ENCODE results near the gene PARVG.

Gene PARVG

DNA sequence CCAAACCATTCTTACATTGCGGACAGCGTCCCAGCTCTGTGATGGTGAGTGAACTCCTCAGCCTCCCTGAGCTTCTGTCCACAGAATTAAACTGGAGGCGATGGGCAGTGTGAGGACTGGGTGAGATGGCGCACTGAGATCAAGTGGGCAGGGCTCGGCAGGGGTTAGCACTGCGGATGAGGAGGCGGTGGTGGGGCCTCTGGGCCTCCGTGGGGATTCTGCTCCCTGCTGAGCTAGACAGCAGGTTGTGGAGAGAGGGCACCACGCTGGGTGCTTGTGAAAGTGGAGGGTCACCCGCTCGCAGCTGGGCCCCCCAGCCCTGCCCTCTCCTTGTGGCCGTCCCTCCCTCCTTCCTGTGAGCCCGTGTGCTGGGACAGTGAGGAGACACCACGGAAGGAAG is 25.6 kb upstream of the PARVG start:
- peak; percentile 51 for DNase-seq

DNA sequence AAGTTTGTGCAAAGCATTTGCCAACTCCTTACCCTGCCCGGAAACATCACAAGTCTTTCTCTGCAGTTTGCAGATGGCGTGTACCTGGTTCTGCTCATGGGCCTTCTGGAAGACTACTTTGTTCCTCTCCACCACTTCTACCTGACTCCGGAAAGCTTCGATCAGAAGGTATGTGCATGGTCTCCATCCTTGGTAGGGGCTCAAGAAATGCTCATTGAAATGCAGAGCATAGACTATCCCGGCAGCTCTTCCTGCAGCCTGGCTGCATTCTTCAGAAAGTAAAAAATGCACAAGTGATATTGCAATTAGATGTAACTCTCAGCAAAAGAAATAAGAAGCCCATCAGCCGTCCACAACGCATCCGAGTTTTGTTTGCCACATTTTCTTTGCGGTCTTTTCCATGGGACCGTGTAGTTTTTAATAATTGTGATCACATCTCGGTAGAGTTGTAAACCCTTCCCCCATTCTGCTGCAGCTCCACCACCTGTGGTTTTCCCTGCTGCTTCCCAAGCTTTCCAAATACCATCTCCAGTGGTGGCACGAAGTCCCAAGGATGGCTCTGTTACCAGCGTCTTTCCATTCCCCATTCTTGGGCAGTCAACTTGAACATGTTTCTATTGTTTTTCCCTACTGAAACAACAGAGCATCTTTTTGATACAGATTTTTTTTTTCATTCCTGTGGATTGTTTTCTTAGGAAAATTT is 22.7 kb upstream of the PARVG start:
- DNase-seq: no peak

DNA sequence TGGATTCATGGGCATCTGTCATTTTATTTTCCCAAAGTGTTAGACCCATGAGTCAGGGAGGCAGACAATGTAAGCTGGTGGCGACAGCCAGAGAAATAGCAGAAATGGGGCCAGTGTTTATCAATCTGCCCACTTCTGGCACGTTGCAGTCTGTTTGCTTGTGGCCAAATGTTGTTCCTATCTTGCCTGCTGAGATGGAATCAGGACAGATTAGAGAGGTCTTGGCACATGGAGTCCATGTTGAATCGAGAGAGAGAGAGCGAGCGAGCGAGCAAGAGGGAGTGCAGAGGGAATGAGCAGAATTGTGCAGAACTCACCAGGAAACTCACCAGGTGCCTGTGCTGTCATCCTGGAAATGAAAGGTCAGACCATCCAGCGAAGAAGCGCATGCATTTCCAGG is 21.9 kb upstream of the PARVG start:
- no peak for DNase-seq

DNA sequence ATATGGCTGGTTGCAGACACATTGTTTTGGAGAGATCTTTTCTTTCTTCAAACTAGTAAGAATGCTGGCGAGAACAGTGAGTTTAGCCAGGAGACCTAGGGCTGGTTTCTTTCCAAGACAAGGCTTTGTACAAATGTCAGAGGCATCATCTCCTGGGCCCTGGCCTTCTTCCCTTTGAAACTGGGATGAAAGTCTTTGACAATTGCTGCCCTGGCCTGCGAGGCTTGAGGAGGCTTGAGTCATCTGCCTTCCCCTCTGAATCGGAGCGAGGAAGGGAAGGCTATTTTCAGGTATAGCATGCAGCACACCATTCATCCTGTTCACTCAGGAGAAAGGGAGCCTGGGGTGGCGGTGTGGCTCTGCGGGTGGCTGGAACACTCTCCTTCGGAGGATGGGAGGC is 21.5 kb upstream of the PARVG start:
- no peak for DNase-seq

DNA sequence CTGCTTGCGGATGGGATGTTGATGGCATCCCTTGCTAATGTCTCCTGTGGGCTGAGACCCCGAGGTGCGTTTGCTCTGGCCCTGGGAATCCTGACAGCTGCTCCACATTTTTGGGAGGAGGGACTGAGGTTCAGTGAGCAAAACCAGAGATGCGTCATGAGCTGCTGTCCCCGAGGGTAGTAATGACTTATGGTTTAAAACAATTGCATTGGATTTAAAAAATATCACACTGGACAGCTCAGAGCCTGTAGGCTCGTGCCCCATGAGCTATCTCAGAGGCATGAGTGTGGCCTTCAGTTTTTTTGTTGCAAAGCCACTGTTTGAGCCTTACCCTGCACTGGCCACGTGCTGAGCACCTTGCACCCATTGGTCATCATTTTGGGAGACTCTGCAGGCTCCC is 20.9 kb upstream of the PARVG start:
- no peak for DNase-seq

DNA sequence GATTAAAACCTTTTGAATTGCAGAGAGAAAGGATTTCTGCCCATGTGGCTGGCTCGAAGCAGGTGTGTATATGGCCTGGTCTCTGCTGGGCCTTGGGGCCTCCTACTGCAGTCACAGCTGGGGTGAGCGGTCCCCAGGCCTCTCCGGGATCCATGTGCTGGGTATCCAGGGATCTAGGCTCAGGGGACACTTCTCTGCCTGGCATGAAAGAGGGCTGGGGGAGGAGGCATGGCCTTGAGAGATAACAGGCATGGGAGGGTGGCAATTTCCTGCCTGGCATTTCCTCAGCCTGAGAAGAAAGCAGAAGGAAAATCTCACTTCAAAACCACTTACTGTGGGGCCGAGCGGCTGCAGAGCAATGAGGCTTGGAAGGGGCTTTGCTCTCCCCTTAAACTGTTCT is 20.3 kb upstream of the PARVG start:
- DNase-seq: no peak

DNA sequence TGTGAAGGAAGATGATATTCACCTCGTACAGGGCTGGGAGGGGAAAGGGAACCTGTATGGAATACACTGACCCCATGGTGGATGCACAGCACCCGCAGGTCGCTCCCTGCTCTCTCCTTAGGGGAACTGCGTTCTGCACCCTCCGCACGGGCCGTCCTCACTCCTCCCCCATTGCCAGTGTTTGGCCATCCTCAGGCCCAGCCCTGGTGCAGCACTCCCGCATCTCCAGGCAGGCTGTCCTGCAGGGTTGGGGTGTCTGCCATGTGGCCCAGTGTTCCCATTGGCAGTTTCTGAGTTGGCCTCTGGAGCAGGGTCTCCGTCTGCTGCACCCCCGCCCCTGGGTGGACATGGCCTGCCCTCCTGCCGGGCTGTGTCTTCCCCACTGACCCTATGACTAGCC is 19.1 kb upstream of the PARVG start:
- DNase-seq: no peak

DNA sequence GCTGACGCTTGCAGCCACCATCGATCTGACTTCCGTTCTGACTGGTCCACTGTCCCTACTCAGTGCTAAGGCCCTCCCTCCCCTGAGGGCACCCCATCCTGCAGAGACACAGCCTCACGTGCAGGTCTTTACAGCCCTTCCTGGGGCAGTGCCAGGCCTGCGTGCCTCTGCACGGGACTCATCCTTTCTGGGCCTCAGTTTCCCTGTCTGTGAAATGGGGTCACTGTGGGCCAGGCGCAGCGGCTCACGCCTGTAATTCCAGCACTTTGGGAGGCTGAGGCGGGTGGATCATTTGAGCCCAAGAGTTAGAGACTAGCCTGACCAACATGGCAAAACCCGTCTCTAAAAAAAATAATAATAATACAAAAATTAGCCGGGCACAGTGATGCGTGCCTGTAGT is 17.8 kb upstream of the PARVG start:
- no peak for DNase-seq

DNA sequence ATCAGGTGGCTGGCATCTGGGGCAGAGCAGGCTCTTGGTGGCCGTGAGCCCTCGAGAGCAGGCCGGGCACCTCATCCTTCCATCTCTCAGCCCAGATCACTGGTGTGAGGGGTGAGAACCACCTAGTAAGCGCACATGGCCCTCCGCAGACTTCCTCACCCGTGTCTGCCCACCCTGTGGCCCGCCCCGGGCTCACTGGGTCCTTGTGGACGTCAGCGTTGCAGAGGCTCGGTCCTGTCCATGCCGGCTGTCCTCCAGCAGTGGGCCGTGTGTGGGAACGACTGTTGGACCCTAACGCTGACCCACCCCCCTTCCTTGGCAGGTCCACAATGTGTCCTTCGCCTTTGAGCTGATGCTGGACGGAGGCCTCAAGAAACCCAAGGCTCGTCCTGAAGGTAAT is 17.2 kb upstream of the PARVG start:
- no peak for DNase-seq

DNA sequence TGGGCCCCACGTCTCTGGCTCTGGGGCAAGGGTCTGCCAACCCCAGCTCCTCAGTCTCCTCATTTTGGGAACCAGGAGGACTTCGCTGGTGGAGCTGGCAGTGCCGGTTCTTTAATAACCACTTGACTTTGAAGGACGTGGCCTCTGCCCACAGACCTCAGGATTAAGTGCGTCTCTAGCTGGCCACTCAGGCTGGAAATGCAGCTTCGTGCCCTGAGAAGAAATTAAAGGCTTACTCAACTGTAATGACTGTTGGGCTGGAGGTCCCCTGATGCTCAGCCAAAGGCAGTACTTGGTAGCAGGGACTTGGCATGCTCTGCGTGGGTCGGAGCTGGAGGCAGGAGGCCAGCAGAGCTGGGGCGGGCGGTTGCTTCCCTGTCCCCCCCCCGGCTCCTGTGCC is 16.7 kb upstream of the PARVG start:
- no peak for DNase-seq

DNA sequence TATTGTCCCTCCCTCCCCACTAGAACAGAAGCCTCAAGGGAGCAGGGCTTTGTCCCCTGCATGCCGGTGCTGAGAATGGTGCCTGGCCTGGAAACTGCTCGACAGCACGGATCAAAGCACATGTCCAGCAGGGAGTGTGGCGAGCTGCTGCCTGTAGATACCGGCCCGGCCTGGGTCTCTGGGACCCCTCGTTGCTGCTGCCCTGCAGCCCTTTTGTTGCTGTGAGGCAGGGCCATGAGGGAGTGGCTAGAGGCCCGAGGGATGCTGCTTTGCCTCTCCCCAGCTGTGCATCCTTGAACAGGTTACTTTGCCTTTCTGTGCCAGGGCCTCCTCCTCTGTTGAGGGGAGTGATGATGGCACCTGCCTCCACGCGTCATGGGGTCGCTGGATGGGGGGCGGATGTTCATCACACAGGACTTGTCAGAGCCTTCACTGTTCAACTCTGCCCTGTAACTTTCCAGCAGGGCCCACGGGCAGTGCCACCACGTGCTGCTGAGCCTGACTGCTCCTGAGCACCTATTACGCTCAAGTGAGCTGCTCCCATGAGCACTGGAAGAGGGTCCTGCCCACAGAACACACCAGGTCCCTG is 15.3 kb upstream of the PARVG start:
- DNase-seq: no peak

DNA sequence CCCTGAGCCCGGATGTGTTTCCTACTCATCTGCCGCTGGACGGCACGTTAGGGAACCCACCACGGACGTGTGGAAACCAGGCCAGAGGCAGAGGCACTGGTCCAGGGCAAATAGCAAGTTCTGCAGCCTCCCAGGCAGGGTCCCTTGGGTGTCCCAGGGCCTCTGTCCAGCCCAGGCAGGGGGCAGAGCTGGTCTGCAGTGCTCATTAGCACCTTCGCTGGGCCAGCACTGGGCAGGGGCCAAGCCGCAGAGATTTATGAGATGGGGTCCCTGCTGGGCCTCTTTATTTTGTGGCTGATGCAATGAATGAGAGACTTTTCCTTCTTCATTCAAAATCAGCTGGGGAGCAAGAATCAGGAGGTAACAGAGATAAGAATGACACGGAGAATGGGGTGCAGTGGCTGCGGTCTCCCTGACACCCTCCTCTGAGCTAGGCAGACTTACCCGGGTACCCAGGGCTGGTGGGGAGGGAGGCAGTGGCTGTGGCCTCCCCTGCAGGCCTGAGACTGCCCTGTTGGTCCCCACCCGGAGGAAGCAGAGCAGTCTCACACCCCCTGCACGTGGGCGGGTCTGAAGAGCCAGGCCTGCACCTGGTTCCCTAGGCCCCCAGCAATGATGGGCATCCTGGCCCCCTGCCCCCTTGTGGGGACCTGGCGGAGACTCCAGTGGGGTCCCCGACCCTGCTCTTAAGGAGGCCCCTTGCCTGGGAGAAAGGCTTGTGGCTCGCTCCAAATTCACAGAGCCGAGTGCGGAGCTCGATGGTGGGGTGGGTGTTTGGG is 14.0 kb upstream of the PARVG start:
- no peak for DNase-seq

DNA sequence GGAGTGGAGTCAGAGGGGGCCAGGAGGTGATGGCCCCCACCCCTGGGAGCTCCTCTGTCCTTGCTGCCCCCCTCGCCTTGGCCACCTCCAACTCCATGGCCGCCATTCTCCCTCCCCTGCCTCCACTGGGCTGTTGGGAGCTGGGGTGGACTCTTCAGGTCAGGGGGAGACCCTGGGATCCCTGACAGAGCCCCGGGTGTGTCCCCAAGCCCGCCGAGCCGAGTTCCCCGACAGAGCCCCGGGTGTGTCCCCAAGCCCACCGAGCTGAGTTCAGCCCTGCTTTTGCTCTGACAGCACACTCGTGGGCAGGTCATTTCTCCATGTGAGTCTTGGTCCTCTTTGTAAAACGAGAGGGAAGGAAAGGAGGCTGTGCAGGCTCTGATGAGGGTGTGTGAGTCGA is 13.2 kb upstream of the PARVG start:
- DNase-seq: no peak

DNA sequence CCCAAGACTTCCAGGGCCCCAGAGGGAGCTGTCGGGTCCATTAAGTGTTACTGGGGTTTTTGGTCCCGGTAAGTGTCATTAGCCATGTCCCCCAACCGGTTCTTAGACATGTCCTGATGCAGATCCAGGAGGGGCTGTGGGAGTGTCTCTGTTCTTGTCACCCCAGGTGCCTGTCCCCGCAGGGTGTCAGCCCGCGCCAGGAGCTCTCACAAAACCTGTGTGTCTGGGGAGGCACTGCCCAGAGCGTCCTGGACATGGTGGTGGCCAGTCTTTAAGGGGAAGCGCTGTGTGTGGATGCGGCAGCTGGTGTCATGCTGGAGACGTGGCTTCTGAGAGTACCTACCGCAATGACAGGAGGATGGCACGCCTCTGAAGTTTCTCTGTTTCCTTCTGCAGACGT is 12.5 kb upstream of the PARVG start:
- DNase-seq: no peak

DNA sequence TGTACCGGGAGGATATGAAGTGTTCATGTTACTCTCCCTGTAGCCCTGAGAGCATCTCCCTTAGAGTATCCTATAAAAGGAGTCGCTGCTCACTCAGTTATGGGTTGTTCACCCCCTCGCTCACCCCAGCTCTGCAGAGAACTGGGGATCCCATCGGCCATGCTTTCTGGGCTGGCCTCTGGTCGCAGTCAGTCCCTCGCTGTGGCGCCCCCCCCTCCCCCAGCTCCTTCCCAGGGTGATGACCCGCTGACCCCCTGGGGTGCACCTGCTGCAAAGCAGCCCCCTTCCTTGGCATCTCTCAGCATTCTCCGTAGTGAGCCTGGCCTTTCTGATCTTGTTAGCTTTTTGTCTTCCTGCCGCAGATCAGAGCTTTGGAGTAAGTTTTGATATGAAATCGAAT is 10.3 kb upstream of the PARVG start:
- no peak for DNase-seq

DNA sequence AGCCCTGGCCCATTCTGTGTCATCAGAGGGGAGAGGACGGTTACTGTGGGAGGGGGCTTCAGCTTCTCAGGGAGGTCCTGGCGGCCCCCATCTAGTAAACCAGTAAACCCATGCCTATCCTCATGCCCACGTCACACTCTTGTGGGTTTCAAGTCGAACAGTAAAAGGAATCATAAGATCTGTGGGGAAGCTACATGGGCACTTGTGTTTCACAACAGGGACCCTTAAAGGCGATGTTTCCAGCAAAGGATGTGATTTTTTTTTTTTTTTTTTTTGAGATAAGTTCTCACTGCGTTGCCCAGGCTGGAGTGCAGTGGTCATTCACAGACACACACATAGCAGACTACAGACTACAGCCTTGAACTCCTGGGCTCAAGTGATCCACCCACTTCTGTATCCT is 9.2 kb upstream of the PARVG start:
- DNase-seq: no peak

DNA sequence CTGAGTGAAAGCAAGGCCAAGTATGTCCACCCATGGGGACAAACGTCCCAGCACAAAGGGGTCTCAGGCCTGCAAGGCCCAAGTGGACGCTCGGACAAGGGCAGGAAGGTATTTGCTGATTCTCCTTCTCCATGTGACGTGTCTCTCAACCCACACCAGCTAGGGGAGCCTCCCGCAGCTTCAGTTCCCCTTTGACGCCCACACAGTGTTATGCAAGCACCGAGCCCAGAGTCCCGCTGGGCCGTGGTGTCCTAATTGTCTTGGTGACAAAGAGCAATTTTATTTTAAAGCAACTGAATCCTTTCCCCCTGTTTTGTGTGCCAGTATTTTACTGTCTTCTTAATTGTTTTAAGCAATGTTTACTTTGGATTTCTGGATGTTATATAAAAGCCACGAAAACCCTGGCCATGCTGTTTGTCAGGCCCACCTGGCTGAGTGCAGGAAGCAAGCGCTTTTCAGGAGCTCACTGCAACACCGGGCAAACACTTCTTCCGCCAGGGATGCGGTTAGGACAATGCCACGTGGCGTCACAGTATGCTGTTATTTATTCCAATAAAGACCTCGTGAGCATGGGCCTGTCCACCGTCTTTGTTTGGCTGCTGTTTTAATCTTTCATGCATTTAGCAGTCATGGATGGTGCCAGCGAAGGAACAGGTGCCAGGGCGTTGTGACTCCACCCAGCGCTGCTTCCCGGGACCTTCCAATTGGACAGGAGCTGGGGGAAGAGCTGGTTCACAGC is 8.2 kb upstream of the PARVG start:
- peak; percentile 76 for DNase-seq

DNA sequence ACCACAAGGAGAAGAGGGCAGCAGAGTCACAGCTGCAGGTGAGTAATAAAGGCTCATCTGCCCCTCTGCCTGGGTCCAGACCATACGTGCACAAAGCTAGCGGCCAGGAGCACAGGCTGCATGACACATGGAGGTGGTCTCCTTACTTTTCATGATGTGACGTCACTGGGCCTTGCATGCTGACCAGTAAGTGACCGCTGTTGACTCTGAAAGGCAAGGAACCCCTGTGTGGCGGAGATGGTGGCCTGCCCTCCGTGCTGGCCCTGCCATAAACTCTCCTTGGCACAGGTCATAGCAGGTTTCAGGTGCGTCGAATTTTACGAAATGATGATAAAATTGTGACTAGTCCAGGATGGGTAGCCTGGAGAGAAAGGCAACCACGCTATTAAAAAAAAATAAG is 7.6 kb upstream of the PARVG start:
- no peak for DNase-seq

DNA sequence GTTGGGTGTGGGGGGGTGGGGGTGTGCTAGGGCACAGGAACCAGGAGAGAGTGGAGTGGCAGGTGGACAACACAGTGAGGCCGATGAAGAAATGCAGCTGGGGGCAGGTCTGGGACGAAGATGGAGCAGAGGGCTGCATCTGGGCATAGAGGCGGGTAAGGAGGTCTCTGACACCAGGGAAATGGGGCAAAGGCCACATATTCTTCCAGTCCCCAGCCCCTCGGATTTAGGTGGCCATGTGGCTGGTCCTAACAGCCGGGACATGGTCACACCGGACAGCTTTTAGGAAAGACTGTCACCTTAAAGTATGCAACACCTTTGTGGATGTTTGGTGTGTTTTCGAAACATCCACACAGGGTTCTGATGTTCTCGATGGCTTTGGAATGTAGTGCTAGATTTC is 5.0 kb upstream of the PARVG start:
- DNase-seq: no peak

DNA sequence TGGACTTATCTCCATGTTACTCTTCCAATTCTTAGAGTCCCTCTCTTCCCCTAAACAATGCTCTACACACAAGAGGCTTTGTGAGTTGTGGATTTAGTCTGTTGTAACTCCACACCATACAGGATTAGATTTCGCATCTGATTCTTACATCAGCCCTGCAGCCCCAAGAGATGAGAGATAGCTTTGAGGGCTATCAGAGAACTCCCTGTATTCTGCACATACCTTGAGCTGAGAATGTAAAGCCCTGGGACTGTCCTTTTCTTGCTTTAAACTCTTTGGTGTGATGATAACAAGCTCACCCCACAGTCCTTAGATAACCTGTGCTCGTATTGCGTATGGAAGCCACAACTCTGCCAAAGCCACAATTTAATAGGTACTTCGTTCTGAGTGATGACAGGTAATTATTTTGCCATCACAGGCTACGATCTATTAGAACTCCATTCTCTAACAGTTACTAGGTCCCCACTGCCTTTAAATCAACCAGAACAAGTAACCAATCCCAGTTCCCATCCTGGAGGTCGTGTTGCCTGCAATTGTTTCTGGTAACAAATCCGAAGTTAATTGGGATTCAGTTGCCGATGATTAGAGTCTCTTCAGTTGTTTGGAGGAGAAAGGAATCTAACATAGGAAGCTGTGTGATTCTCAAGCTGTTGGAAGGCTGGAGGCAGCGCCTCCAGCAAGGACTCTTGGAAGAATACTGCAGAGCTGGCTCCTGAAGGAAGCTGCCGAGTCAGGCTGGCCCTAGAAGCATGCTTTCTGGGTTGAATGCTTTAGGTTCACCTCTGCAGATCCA is 1.3 kb upstream of the PARVG start:
- DNase-seq: no peak

DNA sequence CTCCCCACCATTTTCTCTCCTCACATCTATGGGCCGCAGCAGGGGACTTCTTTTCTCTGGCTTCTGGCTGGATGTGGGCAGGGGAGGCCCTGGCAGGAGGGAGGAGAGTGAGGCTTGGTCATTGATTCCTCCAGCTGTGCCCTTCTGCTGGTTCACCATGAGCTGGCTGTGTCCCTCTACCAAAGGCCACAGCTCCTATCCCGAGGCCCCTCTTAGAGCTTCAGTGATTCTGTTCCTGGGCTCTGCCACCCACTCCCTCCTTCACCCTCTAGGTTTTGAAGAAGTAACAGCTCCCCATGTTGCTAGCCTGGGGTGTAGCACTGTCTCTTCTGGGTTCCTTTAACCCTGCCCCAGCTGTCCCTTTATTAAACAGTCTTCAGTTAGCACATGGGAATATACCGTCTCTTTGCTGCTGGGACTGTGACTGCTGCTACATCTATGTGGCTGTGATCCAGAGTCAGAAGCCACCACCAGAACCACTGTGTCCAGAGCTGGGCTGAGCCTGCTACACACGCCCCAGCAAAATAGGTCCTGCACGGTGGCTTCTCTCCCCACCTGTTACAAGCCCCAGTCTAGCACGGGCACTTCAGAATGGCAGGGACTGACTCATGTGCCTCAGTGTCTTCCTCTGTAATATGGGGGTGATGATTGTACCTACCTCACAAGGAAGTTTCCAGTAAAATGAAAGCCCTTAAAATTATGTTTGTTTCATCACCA is 578 bp upstream of the PARVG start:
- DNase-seq: peak; percentile 5

All from NCI-H69 (cell line).